SK-N-SH (cell line): ENCODE measurements around the gene RABEPK. TPM values are rescaled to one million over a fixed set of nuclear protein-coding genes. Genes with fewer than 3 reads are reported as not detected.

Experiments
- CTCF ChIA-PET: fragments of 300-600, 350-600 bp; formaldehyde crosslinking; extraction: SDS; loops from one replicate; lab custom pipeline; 2021; lab: Yijun Ruan, JAX
- POLR2A ChIA-PET: fragments of 350-600 bp; sonication (Branson Sonifier 250); formaldehyde crosslinking; extraction: SDS; loops from one replicate; lab custom pipeline; 2020; ENCODE audit warnings: antibody characterized with exemption, inconsistent platforms; lab: Yijun Ruan, JAX
- DNase-seq: peaks from one replicate; pipeline ENCODE4 v3.0.0; 2012
- H2AFZ ChIP-seq: fragments of 200-600 bp; sonication (generic); 2 replicates; pipeline ENCODE4 v1.8.1; 2016; ENCODE audit warnings: antibody characterized with exemption, mild to moderate bottlenecking, low read depth
- H3F3A ChIP-seq: fragments of 200-600 bp; sonication (generic); replicated peaks from 2 replicates; pipeline ENCODE3; 2016; ENCODE audit warnings: antibody characterized with exemption, mild to moderate bottlenecking; ENCODE audit not compliant: insufficient read depth
- H3K27ac ChIP-seq, 2 experiments: fragments of 200-500 bp in 1 of 2; fragments of 200-600 bp in 1 of 2; sonication (Bioruptor generic) in 1 of 2; sonication (generic), shearing (Covaris generic) in 1 of 2; 2 replicates each; pipeline versions ENCODE4 v1.5.1 to v1.6.1; 2014 to 2016; ENCODE audit warnings: low read depth in 2 of 2, inconsistent platforms in 1 of 2, low read length in 1 of 2, mild to moderate bottlenecking in 1 of 2, mixed read lengths in 1 of 2
- H3K27me3 ChIP-seq: fragments of 200-600 bp; sonication (generic), shearing (Covaris generic); 2 replicates; pipeline ENCODE4 v1.6.1; 2016; ENCODE audit warnings: mixed run types; ENCODE audit not compliant: insufficient read depth
- H3K36me3 ChIP-seq, 2 experiments: fragments of 200-500 bp in 1 of 2; fragments of 200-600 bp in 1 of 2; sonication (Bioruptor generic) in 1 of 2; sonication (generic) in 1 of 2; replicated peaks in 1 of 2; 2 replicates each; pipeline versions ENCODE3 to v1.5.1; 2014 to 2016; ENCODE audit warnings: low read length in 1 of 2, mild to moderate bottlenecking in 1 of 2; ENCODE audit not compliant: insufficient read depth in 2 of 2, control insufficient read depth in 1 of 2
- H3K4me1 ChIP-seq, 2 experiments: fragments of 200-500 bp in 1 of 2; fragments of 200-600 bp in 1 of 2; sonication (Bioruptor generic) in 1 of 2; sonication (generic), shearing (Covaris generic) in 1 of 2; 2 replicates each; pipeline versions ENCODE4 v1.5.1 to v1.6.1; 2014 to 2016; ENCODE audit warnings: low read depth in 1 of 2, low read length in 1 of 2, mixed run types in 1 of 2; ENCODE audit not compliant: insufficient read depth in 2 of 2, control insufficient read depth in 1 of 2
- H3K4me2 ChIP-seq: fragments of 200-600 bp; sonication (generic), shearing (Covaris generic); 2 replicates; pipeline ENCODE4 v1.6.1; 2017; ENCODE audit warnings: mixed run types
- H3K4me3 ChIP-seq, 2 experiments: fragments of 200-500 bp in 1 of 2; fragments of 200-600 bp in 1 of 2; sonication (Bioruptor generic) in 1 of 2; sonication (generic), shearing (Covaris generic) in 1 of 2; 2 replicates each; pipeline versions ENCODE4 v1.5.1 to v1.8.1; 2014 to 2016; ENCODE audit warnings: low read depth in 2 of 2, inconsistent platforms in 1 of 2, low read length in 1 of 2, mild to moderate bottlenecking in 1 of 2, mixed read lengths in 1 of 2, moderate library complexity in 1 of 2
- H3K79me2 ChIP-seq: fragments of 200-600 bp; sonication (generic); 2 replicates; pipeline ENCODE4 v1.8.1; 2017; ENCODE audit warnings: mild to moderate bottlenecking; ENCODE audit not compliant: insufficient read depth
- H3K9ac ChIP-seq: fragments of 200-600 bp; sonication (generic); 2 replicates; pipeline ENCODE4 v1.6.1; 2017; ENCODE audit warnings: mixed run types
- H3K9me2 ChIP-seq: fragments of 200-600 bp; sonication (generic); 2 replicates; pipeline ENCODE4 v1.6.1; 2017; ENCODE audit warnings: mixed run types
- H3K9me3 ChIP-seq: fragments of 200-600 bp; sonication (generic); 2 replicates; pipeline ENCODE4 v1.6.1; 2017; ENCODE audit warnings: mixed run types, mild to moderate bottlenecking, moderate library complexity
- H4K20me1 ChIP-seq: fragments of 200-600 bp; sonication (generic); 2 replicates; pipeline ENCODE4 v1.6.1; 2017; ENCODE audit warnings: mild to moderate bottlenecking, mixed run types; ENCODE audit not compliant: insufficient read depth
- CHD2 ChIP-seq: fragments of 150-350 bp; IDR thresholded peaks from 2 replicates; pipeline ENCODE4 v1.6.1; 2018; ENCODE audit warnings: low read length; ENCODE audit not compliant: partially characterized antibody
- EP300 ChIP-seq, 2 experiments: IDR thresholded peaks; 2 replicates each; pipeline versions ENCODE4 v1.4.0 to v1.6.1; 2012; ENCODE audit warnings: borderline replicate concordance in 1 of 2, low read depth in 1 of 2, low read length in 1 of 2
- FOSL2 ChIP-seq: IDR thresholded peaks from 2 replicates; pipeline ENCODE4 v1.4.0; 2012; ENCODE audit warnings: low read depth, mild to moderate bottlenecking, moderate library complexity, borderline replicate concordance
- FOXJ3 ChIP-seq: sonication (generic); formaldehyde crosslinking; IDR thresholded peaks from 2 replicates; pipeline ENCODE4 v1.5.1; 2020; ENCODE audit warnings: mild to moderate bottlenecking, missing genetic modification reagents
- GATA2 ChIP-seq: sonication (generic); formaldehyde crosslinking; IDR thresholded peaks from 2 replicates; pipeline ENCODE4 v1.5.0; 2020; ENCODE audit warnings: mild to moderate bottlenecking, missing genetic modification reagents
- MEF2A ChIP-seq: IDR thresholded peaks from 2 replicates; pipeline ENCODE4 v1.4.0; 2012; ENCODE audit warnings: low read depth, borderline replicate concordance
- MXI1 ChIP-seq: IDR thresholded peaks from 2 replicates; pipeline ENCODE4 v1.6.1; 2012; ENCODE audit warnings: mild to moderate bottlenecking, low read depth, low read length, improper control_type of control experiment
- POLR2AphosphoS5 ChIP-seq: IDR thresholded peaks from 2 replicates; pipeline ENCODE4 v1.6.1; 2012; ENCODE audit warnings: low read depth, low read length
- RAD21 ChIP-seq: IDR thresholded peaks from 2 replicates; pipeline ENCODE4 v1.6.1; 2012; ENCODE audit warnings: mild to moderate bottlenecking, low read length
- RCOR1 ChIP-seq: fragments of 150-350 bp; IDR thresholded peaks from 2 replicates; pipeline ENCODE4 v1.6.1; 2017; ENCODE audit warnings: antibody characterized with exemption, low read length
- REST ChIP-seq: IDR thresholded peaks from 2 replicates; pipeline ENCODE4 v1.6.1; 2012; ENCODE audit warnings: mild to moderate bottlenecking, low read depth, low read length, moderate library complexity
- RFX5 ChIP-seq: IDR thresholded peaks from 2 replicates; pipeline ENCODE4 v1.6.1; 2012; ENCODE audit warnings: mild to moderate bottlenecking, improper control_type of control experiment, low read length
- USF2 ChIP-seq: fragments of 150-350 bp; IDR thresholded peaks from 2 replicates; pipeline ENCODE4 v1.6.1; 2017; ENCODE audit warnings: antibody characterized with exemption, low read length, low read depth, borderline replicate concordance
- WGBS: methylation state at CpG from one replicate; pipeline ENCODE4 v1.1.6; 2017; ENCODE audit warnings: low lambda C conversion rate; 5-methylcytosine and 5-hydroxymethylcytosine counted together
- polyA plus RNA-seq, 3 experiments: library from polyadenylated mRNA; depleted of rRNA; stranded (reverse); fragments of >200 nt; gene quantifications; 2 replicates each; pipeline ENCODE4 v1.2.3, GENCODE V29; 2012

Gene RABEPK
- polyA plus RNA-seq, 1 of the 3 experiments (the other 2 are of a cell fraction), result 55.1 TPM

- no peaks in the 10 kb centered on the region for H3K9me3 ChIP-seq
- H3F3A ChIP-seq, result peaks cover 10% of the 10 kb centered on the region
- 91% methylated on average over 4 of the region's 4 CpGs for WGBS
- H4K20me1 ChIP-seq, result no peaks in the 10 kb centered on the region
- no peak overlapping the region for H3K4me2 ChIP-seq
- no peak for TF ChIP-seq RAD21
- TF ChIP-seq REST, result no peak
- TF ChIP-seq EP300 (IDR thresholded peaks at IDR 0.05; ENCODE audit: borderline replicate concordance in 1 of 2, low read depth in 1 of 2, low read length in 1 of 2), result no peak
- TF ChIP-seq GATA2, result no peak
- TF ChIP-seq RFX5, result no peak
- TF ChIP-seq FOSL2, result no peak
- no peak for TF ChIP-seq RCOR1
- TF ChIP-seq MXI1, result no peak
- no peak for TF ChIP-seq CHD2
- TF ChIP-seq MEF2A, result no peak
- DNase-seq, result no peak
- H3K27me3 ChIP-seq, result no peaks in the 10 kb centered on the region
- ChIA-PET POLR2A (no interaction called here), CTCF (no interaction called here)
- H3K4me3 ChIP-seq, result no peak overlapping the region
- peaks cover 26% of the 10 kb centered on the region for H3K79me2 ChIP-seq
- H3K27ac ChIP-seq, result no peak overlapping the region
- no peak overlapping the region for H2AFZ ChIP-seq
- no peaks in the 10 kb centered on the region for H3K9me2 ChIP-seq
- H3K9ac ChIP-seq, result no peak overlapping the region
- peaks cover 50 to 56% of the 10 kb centered on the region in 2 experiments for H3K36me3 ChIP-seq
- no peaks in the 10 kb centered on the region; a peak in 1 of 4 replicates for H3K4me1 ChIP-seq
These were observed 46.5 kb upstream of the RABEPK start for GRCh38 chr9:125153712-125154367.

GRCh38 chr9:125156551-125156950, 43.8 kb upstream of the RABEPK start:
- TF ChIP-seq FOXJ3 (CRISPR knock-in tag) (no peak), RFX5 (no peak), POLR2AphosphoS5 (no peak), REST (no peak), USF2 (no peak)
- TF ChIP-seq, all 33 proteins: peak for 0
- WGBS, result 98% methylated on average over 2 of the region's 2 CpGs
- H3K9me2 ChIP-seq, result no peaks in the 10 kb centered on the region
- no peaks in the 10 kb centered on the region for H3K27me3 ChIP-seq
- no peak overlapping the region for H3K4me3 ChIP-seq
- H3K36me3 ChIP-seq, result peaks cover 24 to 55% of the 10 kb centered on the region in 2 experiments
- H3K4me1 ChIP-seq, result no peaks in the 10 kb centered on the region
- ChIA-PET POLR2A (no interaction called here), CTCF (no interaction called here)
- H2AFZ ChIP-seq, result no peak overlapping the region
- H3K79me2 ChIP-seq, result peaks cover 53% of the 10 kb centered on the region
- no peaks in the 10 kb centered on the region for H3K9me3 ChIP-seq
- H3F3A ChIP-seq, result peaks cover 15% of the 10 kb centered on the region
- DNase-seq, result no peak
- H3K4me2 ChIP-seq, result no peak overlapping the region
- no peak overlapping the region for H3K27ac ChIP-seq
- H3K9ac ChIP-seq, result no peak overlapping the region
- H4K20me1 ChIP-seq, result no peaks in the 10 kb centered on the region; the same call in 1 of the 2 replicates
